ENCODE results near the gene AFF3. TPM values are rescaled to one million over a fixed set of nuclear protein-coding genes. Genes with fewer than 3 reads are reported as not detected.
A peak's percentile ranks its signal among the peaks of the same experiment; 100 is the strongest.

The AFF3 gene
- total and polyA plus RNA-seq, 2 of the 13 experiments (the other 11 are each of a cell fraction or from before 2014, with no cell fraction given): not detected

- no peaks in the 10 kb centered on the region; a peak in 2 of 5 replicates for H3K27me3 ChIP-seq (ENCODE audit: control insufficient read depth in 1 of 2, insufficient read depth in 2 of 2, low read length in 2 of 2)
- CTCF ChIA-PET (ENCODE audit: low intra/inter-chr PET ratio, low total read pairs): no interaction called here
These were observed 204.1 kb downstream of the AFF3 start for GRCh38 chr2:99938250-99938649.

GRCh38 chr2:99936065-99936464 is 206.3 kb downstream of the AFF3 start:
- H2AFZ ChIP-seq (ENCODE audit: low read length): no peak overlapping the region
- FAIRE-seq: no peak
- no peaks in the 10 kb centered on the region for H3K36me3 ChIP-seq (replicated peaks in 1 of 2; ENCODE audit: control insufficient read depth in 1 of 2, insufficient read depth in 2 of 2, low read length in 2 of 2)
- in situ Hi-C loops (cut with HindIII; ENCODE audit: extremely low pct_ligation_motif_present, low pct_unique_long_range_greater_than_20kb): no loop called here
- intact Hi-C loops (cut with micrococcal nuclease; ENCODE audit: unreplicated experiment): no loop called here
- H4K20me1 ChIP-seq (ENCODE audit: insufficient read depth, low read length): no peaks in the 10 kb centered on the region
- no peak overlapping the region for H3K9ac ChIP-seq (ENCODE audit: insufficient read depth, low read depth, low read length)
- H3K27ac ChIP-seq (ENCODE audit: extremely low read length, insufficient read depth, low read length): no peak overlapping the region
- no peak overlapping the region for H3K4me3 ChIP-seq (replicated peaks in 1 of 3; ENCODE audit: insufficient read depth in 1 of 3, low read depth in 2 of 3, low read length in 3 of 3)
- H3K4me1 ChIP-seq (ENCODE audit: insufficient read depth, low read length): no peaks in the 10 kb centered on the region
- H3K79me2 ChIP-seq (ENCODE audit: insufficient read depth, low read length): no peaks in the 10 kb centered on the region
- no peak for DNase-seq (ENCODE audit: low spot score)
- WGBS (ENCODE audit: low lambda C conversion rate): 27% methylated on average over 3 of the region's 3 CpGs
- H3K27me3 ChIP-seq (ENCODE audit: control insufficient read depth in 1 of 2, insufficient read depth in 2 of 2, low read length in 2 of 2): no peaks in the 10 kb centered on the region; a peak in 2 of 5 replicates
- no TSS peak for BruUV-seq (replicated peaks)
- H3K4me2 ChIP-seq (ENCODE audit: low read depth, low read length): no peak overlapping the region
- H3K9me3 ChIP-seq (ENCODE audit: low read length): no peaks in the 10 kb centered on the region
- ATAC-seq: no peak
- ChIA-PET POLR2A (no interaction called here), CTCF (ENCODE audit: low intra/inter-chr PET ratio, low total read pairs) (no interaction called here)
- no peak for TF ChIP-seq ZNF24 (IDR thresholded peaks at IDR 0.05)
- TF ChIP-seq ZNF136 (CRISPR knock-in tag; IDR thresholded peaks at IDR 0.05; ENCODE audit: low read depth): no peak
- no peak for TF ChIP-seq ZFP36 (IDR thresholded peaks at IDR 0.05; ENCODE audit: borderline replicate concordance, low read depth, low read length, partially characterized antibody)
- TF ChIP-seq RFX1 (IDR thresholded peaks at IDR 0.05): no peak
- TF ChIP-seq FOXC1 (CRISPR knock-in tag; IDR thresholded peaks at IDR 0.05; ENCODE audit: borderline replicate concordance): no peak
- TF ChIP-seq HINFP (CRISPR knock-in tag; IDR thresholded peaks at IDR 0.05; ENCODE audit: low read depth): no peak
- TF ChIP-seq ZNF670 (CRISPR knock-in tag; IDR thresholded peaks at IDR 0.05; ENCODE audit: borderline replicate concordance): no peak
- no peak for TF ChIP-seq SNAPC5 (CRISPR knock-in tag; IDR thresholded peaks at IDR 0.05; ENCODE audit: borderline replicate concordance)
- no peak for TF ChIP-seq U2AF1 (optimal IDR thresholded peaks at IDR 0.05; ENCODE audit: low read depth, low read length)
- no peak for TF ChIP-seq SRY (CRISPR knock-in tag; IDR thresholded peaks at IDR 0.05)
- no peak for TF ChIP-seq TEAD3 (CRISPR knock-in tag; optimal IDR thresholded peaks at IDR 0.05; ENCODE audit: borderline replicate concordance)
- no peak for TF ChIP-seq MTA3 (CRISPR knock-in tag; IDR thresholded peaks at IDR 0.05)
- TF ChIP-seq FUBP1 (CRISPR knock-in tag; IDR thresholded peaks at IDR 0.05; ENCODE audit: borderline replicate concordance): no peak

More at GRCh38 chr2:99938250-99938649, 204.1 kb downstream of the AFF3 start:
- no peak overlapping the region for H3K9ac ChIP-seq (ENCODE audit: insufficient read depth, low read depth, low read length)
- H4K20me1 ChIP-seq (ENCODE audit: insufficient read depth, low read length): no peaks in the 10 kb centered on the region
- H3K9me3 ChIP-seq (ENCODE audit: low read length): no peaks in the 10 kb centered on the region
- no peak for DNase-seq (ENCODE audit: low spot score)
- ATAC-seq: no peak
- TF ChIP-seq ATF7 (IDR thresholded peaks at IDR 0.05) (0 out of 2 replicates have a peak, but pooled peaks have one; percentile 40), ATF7 (CRISPR knock-in tag; IDR thresholded peaks at IDR 0.05) (no peak), JARID2 (CRISPR knock-in tag; IDR thresholded peaks at IDR 0.05; ENCODE audit: insufficient replicate concordance) (no peak), ZNF547 (CRISPR knock-in tag; IDR thresholded peaks at IDR 0.05) (no peak), CREB1 (IDR thresholded peaks at IDR 0.05) (peak; percentile 83), CREB1 (CRISPR knock-in tag; IDR thresholded peaks at IDR 0.05) (no peak), ZMYM4 (CRISPR knock-in tag; IDR thresholded peaks at IDR 0.05) (no peak), KDM3A (CRISPR knock-in tag; IDR thresholded peaks at IDR 0.05; ENCODE audit: low read depth) (no peak), NRL (CRISPR knock-in tag; IDR thresholded peaks at IDR 0.05; ENCODE audit: borderline replicate concordance) (no peak), SALL1 (CRISPR knock-in tag; IDR thresholded peaks at IDR 0.05) (no peak), SP5 (CRISPR knock-in tag; IDR thresholded peaks at IDR 0.05; ENCODE audit: borderline replicate concordance, low read depth) (no peak)
- H3K4me3 ChIP-seq (replicated peaks in 1 of 3; ENCODE audit: insufficient read depth in 1 of 3, low read depth in 2 of 3, low read length in 3 of 3): no peak overlapping the region
- POLR2A ChIA-PET: no interaction called here
- no peak overlapping the region for H3K4me2 ChIP-seq (ENCODE audit: low read depth, low read length)
- intact Hi-C loops (cut with micrococcal nuclease; ENCODE audit: unreplicated experiment): no loop called here
- BruUV-seq (replicated peaks): no TSS peak
- no peaks in the 10 kb centered on the region for H3K4me1 ChIP-seq (ENCODE audit: insufficient read depth, low read length)
- no peak for FAIRE-seq
- H3K79me2 ChIP-seq (ENCODE audit: insufficient read depth, low read length): no peaks in the 10 kb centered on the region
- H3K27ac ChIP-seq (ENCODE audit: extremely low read length, insufficient read depth, low read length): no peak overlapping the region
- H3K36me3 ChIP-seq (replicated peaks in 1 of 2; ENCODE audit: control insufficient read depth in 1 of 2, insufficient read depth in 2 of 2, low read length in 2 of 2): no peaks in the 10 kb centered on the region
- in situ Hi-C loops (cut with HindIII; ENCODE audit: extremely low pct_ligation_motif_present, low pct_unique_long_range_greater_than_20kb): no loop called here
- WGBS (ENCODE audit: low lambda C conversion rate): 58% methylated on average over 3 of the region's 3 CpGs
- no peak overlapping the region for H2AFZ ChIP-seq (ENCODE audit: low read length)

Measured in HepG2 (cell line).